IPS-NIHi11 (cell line): ENCODE measurements around the gene LAMA3.
"Not testable (repeated sequence)": the region's sequence is repeated elsewhere in the genome, so short reads cannot be mapped to it uniquely, and the experiment has no call there.

Experiments used
- DNase-seq: peaks from one replicate; pipeline ENCODE4 v3.0.0; 2012; ENCODE audit warnings: mixed read lengths, low spot score

LAMA3 gene

GRCh38 chr18:23732439-23732838, 43.2 kb downstream of the LAMA3 start:
- no peak for DNase-seq

- DNase-seq = not testable (repeated sequence)
Observed at GRCh38 chr18:23733265-23733664, 44.0 kb downstream of the LAMA3 start.

- no peak for DNase-seq
Observed at GRCh38 chr18:23733895-23734294, 44.6 kb downstream of the LAMA3 start.

- DNase-seq = no peak
Observed at GRCh38 chr18:23735021-23735464, 45.8 kb downstream of the LAMA3 start.

- no peak for DNase-seq
Observed at GRCh38 chr18:23737578-23737977, 48.3 kb downstream of the LAMA3 start.

GRCh38 chr18:23738151-23738550, 48.9 kb downstream of the LAMA3 start:
- DNase-seq = no peak

GRCh38 chr18:23738575-23738974, 49.3 kb downstream of the LAMA3 start:
- no peak for DNase-seq

GRCh38 chr18:23740105-23740830, 51.0 kb downstream of the LAMA3 start:
- DNase-seq = no peak

GRCh38 chr18:23741967-23742366, 52.7 kb downstream of the LAMA3 start:
- DNase-seq = not testable (repeated sequence)

- no peak for DNase-seq
Observed at GRCh38 chr18:23743733-23744333, 54.6 kb downstream of the LAMA3 start.

GRCh38 chr18:23745366-23745765, 56.1 kb downstream of the LAMA3 start:
- no peak for DNase-seq

GRCh38 chr18:23746851-23747250, 57.6 kb downstream of the LAMA3 start:
- DNase-seq = no peak

GRCh38 chr18:23752363-23752762, 63.1 kb downstream of the LAMA3 start:
- no peak for DNase-seq

GRCh38 chr18:23752796-23753195, 63.5 kb downstream of the LAMA3 start:
- no peak for DNase-seq

GRCh38 chr18:23756590-23757436, 67.6 kb downstream of the LAMA3 start:
- DNase-seq = peak; percentile 77

- DNase-seq = no peak
Observed at GRCh38 chr18:23757437-23757733, 68.1 kb downstream of the LAMA3 start.

GRCh38 chr18:23758281-23758680, 69.0 kb downstream of the LAMA3 start:
- no peak for DNase-seq

GRCh38 chr18:23761941-23762340, 72.7 kb downstream of the LAMA3 start:
- DNase-seq = no peak

GRCh38 chr18:23763343-23763742, 74.1 kb downstream of the LAMA3 start:
- no peak for DNase-seq

- DNase-seq = no peak
Observed at GRCh38 chr18:23765931-23766330, 76.7 kb downstream of the LAMA3 start.

- DNase-seq = no peak
Observed at GRCh38 chr18:23772327-23773024, 83.2 kb downstream of the LAMA3 start.

- DNase-seq = no peak
Observed at GRCh38 chr18:23776306-23776705, 87.1 kb downstream of the LAMA3 start.
